A673 (cell line): ENCODE results near the gene TUBG2. TPM values are rescaled to one million over a fixed set of nuclear protein-coding genes. Genes with fewer than 3 reads are reported as not detected.

Experiments
- BruUV-seq: library from RNA; stranded (reverse); fragments of 400-500 nt; replicated peaks from 2 replicates; lab custom pipeline; 2021; lab: Mats Ljungman, UMichigan
- CTCF ChIA-PET: fragments of 300-600 bp; sonication (Branson Sonifier 250); formaldehyde crosslinking; loops from one replicate; lab custom pipeline; 2022; ENCODE audit warnings: antibody characterized with exemption; lab: Charles Lee
- POLR2A ChIA-PET: fragments of 300-600 bp; sonication (Branson Sonifier 250); formaldehyde crosslinking; loops from one replicate; lab custom pipeline; 2022; ENCODE audit warnings: antibody characterized with exemption; ENCODE audit not compliant: low non-redundant PET; lab: Charles Lee
- DNase-seq: peaks from one replicate; pipeline ENCODE4 v3.0.0-alpha.2; 2015; ENCODE audit warnings: low spot score
- H3K27ac ChIP-seq: fragments of 200-600 bp; sonication (generic); 2 replicates; pipeline ENCODE4 v1.5.1; 2016; ENCODE audit warnings: mixed run types, low read depth, mild to moderate bottlenecking, mixed read lengths, antibody characterized with exemption, low read length; ENCODE audit not compliant: poor library complexity, severe bottlenecking
- H3K27me3 ChIP-seq: fragments of 200-600 bp; sonication (generic); replicated peaks from 2 replicates; pipeline ENCODE4 v1.6.1; 2017; ENCODE audit warnings: mixed run types, low read depth, mild to moderate bottlenecking, mixed read lengths, antibody characterized with exemption, low read length; ENCODE audit not compliant: insufficient read depth, poor library complexity
- H3K36me3 ChIP-seq: fragments of 200-600 bp; sonication (generic); 2 replicates; pipeline ENCODE4 v1.6.1; 2016; ENCODE audit warnings: mixed run types, mild to moderate bottlenecking, mixed read lengths, antibody characterized with exemption, low read length; ENCODE audit not compliant: insufficient read depth, poor library complexity, severe bottlenecking
- H3K4me1 ChIP-seq: fragments of 200-600 bp; sonication (generic); 2 replicates; pipeline ENCODE4 v1.6.1; 2017; ENCODE audit warnings: mixed run types, mild to moderate bottlenecking, mixed read lengths, antibody characterized with exemption, low read length; ENCODE audit not compliant: insufficient read depth, poor library complexity, severe bottlenecking
- H3K4me3 ChIP-seq: fragments of 200-600 bp; sonication (generic); 2 replicates; pipeline ENCODE4 v1.5.1; 2016; ENCODE audit warnings: low read depth, mixed run types, mild to moderate bottlenecking, mixed read lengths, low read length; ENCODE audit not compliant: poor library complexity, severe bottlenecking
- H3K9me3 ChIP-seq: fragments of 200-600 bp; sonication (generic); 2 replicates; pipeline ENCODE4 v1.6.1; 2016; ENCODE audit warnings: mixed run types, low read depth, mild to moderate bottlenecking, mixed read lengths, antibody characterized with exemption, low read length; ENCODE audit not compliant: poor library complexity, severe bottlenecking
- EZH2 ChIP-seq: fragments of 200-600 bp; sonication (generic); IDR thresholded peaks from 2 replicates; pipeline ENCODE4 v1.6.1; 2017; ENCODE audit warnings: borderline replicate concordance, low read depth, mild to moderate bottlenecking, mixed read lengths, antibody characterized with exemption, low read length; ENCODE audit not compliant: poor library complexity, severe bottlenecking
- intact Hi-C: fragments of 100-400 bp; cut with micrococcal nuclease; formaldehyde crosslinking; loops from one replicate; pipeline ENCODE4 v1.10.0; 2022; ENCODE audit not compliant: unreplicated experiment
- total RNA-seq: library from RNA; stranded (reverse); gene quantifications from 2 replicates; pipeline ENCODE4 v1.2.3, GENCODE V29; 2021
- TF ChIP-seq, protein P1 (sequence below): fragments of 300-800, 200-600 bp; sonication (generic); conservative IDR thresholded peaks from 2 replicates; pipeline ENCODE4 v1.5.1; 2017; ENCODE audit warnings: low read depth, mild to moderate bottlenecking, antibody characterized with exemption, low read length, moderate library complexity, mixed read lengths

Gene TUBG2
- total RNA-seq, 1 experiment from 2014 or later, result 14.6 TPM

DNA sequence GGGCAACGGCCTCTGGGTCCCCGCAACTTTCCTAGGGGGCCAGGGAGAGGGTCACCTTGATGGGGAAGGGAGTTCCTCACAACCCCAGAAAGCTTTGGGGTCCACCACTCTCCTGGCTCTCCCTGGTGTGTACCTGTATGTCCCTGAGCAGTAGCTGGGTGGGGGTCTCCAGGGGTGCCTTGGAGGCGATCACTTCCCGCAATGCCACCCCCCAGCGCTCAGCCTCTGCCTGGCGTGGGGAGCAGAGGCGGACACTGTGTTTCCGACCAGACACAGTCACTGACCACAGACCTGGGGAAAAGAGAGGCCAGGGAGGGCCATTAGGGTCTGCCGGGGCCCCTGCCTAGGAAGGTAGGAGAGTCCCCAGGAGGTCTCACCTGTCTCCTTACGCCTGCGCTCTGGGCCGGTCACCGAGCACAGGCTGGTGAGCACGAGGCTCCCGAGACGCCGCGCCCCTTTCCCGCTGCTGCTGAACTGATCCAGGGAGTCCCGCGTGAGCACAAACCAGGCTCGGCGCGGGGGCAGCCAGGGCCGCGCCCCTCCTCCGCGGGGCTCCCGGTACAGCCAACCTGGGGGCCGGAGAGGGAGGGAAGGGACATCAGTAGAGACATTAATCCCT is 14.3 kb downstream of the TUBG2 start:
- peaks cover 8% of the 10 kb centered on the region for H3K4me1 ChIP-seq
- peaks cover 5% of the 10 kb centered on the region for H3K36me3 ChIP-seq
- no peak for TF ChIP-seq EZH2
- TF ChIP-seq, protein P1, sequence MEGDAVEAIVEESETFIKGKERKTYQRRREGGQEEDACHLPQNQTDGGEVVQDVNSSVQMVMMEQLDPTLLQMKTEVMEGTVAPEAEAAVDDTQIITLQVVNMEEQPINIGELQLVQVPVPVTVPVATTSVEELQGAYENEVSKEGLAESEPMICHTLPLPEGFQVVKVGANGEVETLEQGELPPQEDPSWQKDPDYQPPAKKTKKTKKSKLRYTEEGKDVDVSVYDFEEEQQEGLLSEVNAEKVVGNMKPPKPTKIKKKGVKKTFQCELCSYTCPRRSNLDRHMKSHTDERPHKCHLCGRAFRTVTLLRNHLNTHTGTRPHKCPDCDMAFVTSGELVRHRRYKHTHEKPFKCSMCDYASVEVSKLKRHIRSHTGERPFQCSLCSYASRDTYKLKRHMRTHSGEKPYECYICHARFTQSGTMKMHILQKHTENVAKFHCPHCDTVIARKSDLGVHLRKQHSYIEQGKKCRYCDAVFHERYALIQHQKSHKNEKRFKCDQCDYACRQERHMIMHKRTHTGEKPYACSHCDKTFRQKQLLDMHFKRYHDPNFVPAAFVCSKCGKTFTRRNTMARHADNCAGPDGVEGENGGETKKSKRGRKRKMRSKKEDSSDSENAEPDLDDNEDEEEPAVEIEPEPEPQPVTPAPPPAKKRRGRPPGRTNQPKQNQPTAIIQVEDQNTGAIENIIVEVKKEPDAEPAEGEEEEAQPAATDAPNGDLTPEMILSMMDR, result no peak
- no peak overlapping the region for H3K4me3 ChIP-seq
- BruUV-seq, result no TSS peak
- no peaks in the 10 kb centered on the region for H3K27me3 ChIP-seq
- DNase-seq, result no peak
- ChIA-PET CTCF (no interaction called here), POLR2A (no interaction called here)
- intact Hi-C loops, result no loop called here
- H3K9me3 ChIP-seq, result no peaks in the 10 kb centered on the region
- H3K27ac ChIP-seq, result no peak overlapping the region

- Histone ChIP-seq H3K27me3 (no peaks in the 10 kb centered on the region), H3K9me3 (no peaks in the 10 kb centered on the region), H3K4me3 (no peak overlapping the region), H3K4me1 (peaks cover 8% of the 10 kb centered on the region), H3K27ac (no peak overlapping the region), H3K36me3 (peaks cover 4% of the 10 kb centered on the region)
- intact Hi-C loops, result no loop called here
- no TSS peak for BruUV-seq
- POLR2A ChIA-PET, result no interaction called here
- peak; percentile 44 for DNase-seq
- CTCF ChIA-PET, result no interaction called here
- TF ChIP-seq, protein P1, result peak; percentile 53
- no peak for TF ChIP-seq EZH2
Observed at GRCh38 chr17:42673885-42674754, 15.0 kb downstream of the TUBG2 start.

DNA sequence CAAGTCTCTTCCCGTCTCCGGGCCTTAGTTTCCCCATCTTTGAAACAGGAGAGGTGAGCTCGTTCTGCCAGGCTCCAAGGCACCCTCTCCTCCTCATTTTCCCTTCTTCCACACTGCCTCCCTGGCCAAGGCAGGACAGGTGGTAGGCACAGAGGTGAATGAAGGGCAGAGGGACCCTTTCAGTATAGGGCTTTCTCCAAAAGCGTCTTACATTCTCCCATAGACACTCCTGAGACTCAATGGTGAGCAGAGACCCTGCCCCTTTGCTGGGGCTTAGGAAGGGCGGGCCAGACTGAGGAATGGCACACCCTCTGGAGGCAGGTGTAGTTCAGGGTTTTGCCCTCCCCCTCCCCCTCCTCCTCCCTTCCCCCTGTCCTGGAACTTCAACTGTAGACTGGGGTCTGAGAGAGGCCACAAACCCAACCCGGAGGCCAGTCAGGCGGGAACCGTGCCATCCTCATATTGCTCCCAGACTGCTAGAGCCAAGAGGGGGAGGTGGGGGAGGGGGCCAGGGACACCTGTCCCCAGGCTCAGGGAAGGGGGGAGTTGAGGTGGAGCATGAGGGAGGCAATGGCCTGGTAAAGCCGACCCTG is 15.8 kb downstream of the TUBG2 start:
- H3K36me3 ChIP-seq, result no peaks in the 10 kb centered on the region
- BruUV-seq, result no TSS peak
- TF ChIP-seq, protein P1, result no peak
- no peak for TF ChIP-seq EZH2
- CTCF ChIA-PET, result no interaction called here
- POLR2A ChIA-PET, result no interaction called here
- peak overlapping the region; percentile 77 for H3K4me3 ChIP-seq
- H3K9me3 ChIP-seq, result no peaks in the 10 kb centered on the region
- H3K27me3 ChIP-seq, result no peaks in the 10 kb centered on the region
- H3K27ac ChIP-seq, result no peak overlapping the region
- intact Hi-C loops, result loop anchor here (5.0 kb wide), 1 partner anchor 98 kb away; the partner anchor contains the start of gene PSMC3IP
- H3K4me1 ChIP-seq, result peaks cover 13% of the 10 kb centered on the region
- no peak for DNase-seq
